ENCODE measurements around the gene NRDC.

The NRDC gene

GRCh38 chr1:51761351-51761750, 117.2 kb downstream of the NRDC start:
- no peak for DNase-seq (ENCODE audit: low read depth in 2 of 2)

DNA sequence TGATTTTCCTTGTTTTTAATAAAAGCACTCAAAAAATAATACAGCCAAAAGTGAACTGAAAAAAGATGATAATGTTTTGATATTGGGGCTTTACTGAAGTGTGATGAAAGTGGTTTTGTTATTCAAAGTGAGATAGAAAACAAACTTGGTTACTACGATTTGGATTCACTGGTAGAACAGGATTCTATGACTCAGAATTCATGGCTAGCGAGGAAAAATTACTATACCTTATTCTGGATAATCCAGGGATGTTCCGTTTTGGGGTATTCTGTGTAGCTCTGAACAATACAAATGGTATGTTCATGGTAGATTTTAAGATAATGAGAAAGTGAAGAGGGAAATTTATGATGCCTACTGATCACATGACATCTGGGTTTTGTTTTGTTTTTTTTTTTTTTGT, 117.7 kb downstream of the NRDC start:
- no peak for DNase-seq (ENCODE audit: low read depth in 2 of 2)

DNA sequence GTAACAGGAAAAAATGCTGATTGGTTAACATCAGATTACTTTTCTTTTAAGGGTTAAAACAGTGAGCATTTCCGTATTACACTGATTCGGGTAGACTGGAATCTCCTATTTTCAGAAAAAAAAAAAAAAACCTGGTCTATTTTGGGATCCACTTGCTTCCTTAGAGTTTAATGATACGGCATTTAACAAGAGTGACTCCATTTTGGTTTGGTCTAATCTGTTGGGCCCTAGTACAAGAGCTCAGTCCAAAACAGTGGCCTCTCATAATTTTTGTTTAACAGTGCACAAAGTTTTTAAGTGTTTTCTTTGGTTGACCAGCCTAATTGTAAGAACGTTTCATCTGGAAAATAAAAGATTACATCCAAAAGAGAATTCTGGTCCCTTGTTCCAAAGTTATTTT, 120.2 kb downstream of the NRDC start:
- no peak for DNase-seq (ENCODE audit: low read depth in 2 of 2)

GRCh38 chr1:51756290-51756689, 122.2 kb downstream of the NRDC start:
- no peak for DNase-seq (ENCODE audit: low read depth in 2 of 2)

- no peak for DNase-seq (ENCODE audit: low read depth in 2 of 2)
These were observed 123.1 kb downstream of the NRDC start for GRCh38 chr1:51755437-51755836.

DNA sequence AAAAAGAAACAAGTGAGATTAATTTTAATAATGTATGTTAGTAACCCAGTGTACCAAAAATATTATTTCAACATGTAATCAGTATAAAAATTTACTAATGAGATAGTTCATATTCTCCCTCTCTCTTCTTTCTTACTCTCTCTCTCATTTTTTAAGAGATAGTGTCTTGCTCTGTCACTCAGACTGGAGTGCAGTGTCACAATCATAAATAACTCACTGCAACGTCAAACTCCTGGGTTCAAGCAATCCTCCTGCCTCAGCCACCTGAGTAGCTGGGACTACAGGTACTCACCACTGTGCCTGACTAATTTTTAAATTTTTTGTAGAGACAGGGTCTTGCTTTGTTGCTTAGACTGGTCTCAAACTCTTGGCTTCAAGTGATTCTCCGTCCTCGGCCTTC, 123.9 kb downstream of the NRDC start:
- DNase-seq (ENCODE audit: low read depth in 2 of 2): no peak

- DNase-seq (ENCODE audit: low read depth in 2 of 2): no peak
These were observed 124.6 kb downstream of the NRDC start for GRCh38 chr1:51753969-51754368.

DNA sequence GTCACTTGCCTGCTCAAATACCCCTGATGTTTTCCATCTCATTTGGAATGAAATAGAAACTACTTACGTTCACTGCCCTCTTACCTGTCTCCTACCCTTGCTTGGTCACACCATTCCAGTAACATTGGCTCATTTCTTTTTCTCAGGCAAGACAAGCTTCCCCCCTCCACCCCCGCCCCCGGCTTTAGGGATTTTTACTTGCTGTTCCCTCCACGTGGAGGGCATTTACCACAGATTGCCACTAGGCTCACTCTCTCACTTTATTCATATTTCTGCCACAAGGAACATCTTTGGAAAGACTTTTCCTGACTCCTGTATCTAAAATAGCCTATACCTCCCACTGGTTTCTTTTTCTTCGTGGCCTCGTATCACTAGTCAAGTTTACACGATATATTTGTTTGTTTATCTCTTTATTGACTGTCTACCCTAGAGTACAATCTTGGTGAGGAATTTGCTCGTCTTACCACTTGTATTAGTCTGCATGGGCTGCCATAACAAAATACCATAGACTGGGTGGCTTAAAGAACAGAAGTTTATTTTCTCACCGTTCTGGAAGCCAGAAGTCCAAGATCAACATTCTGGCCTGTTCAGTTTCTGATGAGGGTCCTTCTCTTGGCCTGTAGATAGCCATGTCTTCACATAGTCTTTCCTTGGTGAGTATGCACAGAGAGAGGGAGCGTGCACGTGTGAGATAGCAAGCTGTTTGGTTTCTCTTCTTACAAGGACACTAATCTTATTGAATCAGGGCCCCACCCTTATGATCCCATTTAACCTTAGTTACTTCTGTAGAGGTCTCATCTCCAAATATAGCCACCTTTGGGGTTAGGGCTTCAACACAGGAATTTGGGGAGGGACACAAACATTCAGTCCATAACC, 126.2 kb downstream of the NRDC start:
- DNase-seq (ENCODE audit: low read depth in 2 of 2): no peak

GRCh38 chr1:51750729-51751128, 127.8 kb downstream of the NRDC start:
- DNase-seq (ENCODE audit: low read depth in 2 of 2): no peak

DNA sequence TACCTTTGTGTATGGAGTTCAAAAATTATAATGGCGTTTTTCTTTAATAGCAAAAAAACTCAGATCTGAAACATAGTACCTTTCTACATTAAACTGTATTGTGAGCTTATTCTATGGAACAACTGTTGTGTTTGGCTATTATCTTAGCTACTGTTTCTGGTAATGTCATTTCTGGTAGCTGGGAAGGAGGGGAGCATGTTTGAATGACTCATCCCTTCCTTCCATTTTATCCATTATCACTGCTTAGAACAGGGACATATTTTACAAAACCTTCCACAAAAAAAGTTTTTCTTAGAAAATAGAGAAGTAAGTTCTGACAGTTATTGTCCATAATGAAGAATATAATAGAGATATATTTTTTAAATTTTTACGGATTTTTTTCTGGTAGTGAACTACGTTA, 128.3 kb downstream of the NRDC start:
- no peak for DNase-seq (ENCODE audit: low read depth in 2 of 2)

- no peak for DNase-seq (ENCODE audit: low read depth in 2 of 2)
These were observed 129.4 kb downstream of the NRDC start for GRCh38 chr1:51749151-51749550.

DNA sequence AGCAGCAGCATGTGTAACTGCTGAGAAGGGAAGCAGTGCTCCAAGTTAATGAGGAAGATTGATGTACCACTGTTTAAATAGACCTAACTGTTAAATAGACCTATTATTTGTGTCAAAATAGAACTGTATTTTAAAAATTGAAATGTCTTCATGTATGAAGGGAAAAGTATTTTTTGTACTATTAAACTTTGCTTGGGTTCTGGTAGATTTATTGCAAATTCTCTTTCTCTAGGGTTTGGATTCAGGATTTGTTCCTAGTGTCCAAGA, 133.3 kb downstream of the NRDC start:
- DNase-seq (ENCODE audit: low read depth in 2 of 2): no peak

- DNase-seq (ENCODE audit: low read depth in 2 of 2): no peak
These were observed 133.8 kb downstream of the NRDC start for GRCh38 chr1:51744506-51745303.

DNA sequence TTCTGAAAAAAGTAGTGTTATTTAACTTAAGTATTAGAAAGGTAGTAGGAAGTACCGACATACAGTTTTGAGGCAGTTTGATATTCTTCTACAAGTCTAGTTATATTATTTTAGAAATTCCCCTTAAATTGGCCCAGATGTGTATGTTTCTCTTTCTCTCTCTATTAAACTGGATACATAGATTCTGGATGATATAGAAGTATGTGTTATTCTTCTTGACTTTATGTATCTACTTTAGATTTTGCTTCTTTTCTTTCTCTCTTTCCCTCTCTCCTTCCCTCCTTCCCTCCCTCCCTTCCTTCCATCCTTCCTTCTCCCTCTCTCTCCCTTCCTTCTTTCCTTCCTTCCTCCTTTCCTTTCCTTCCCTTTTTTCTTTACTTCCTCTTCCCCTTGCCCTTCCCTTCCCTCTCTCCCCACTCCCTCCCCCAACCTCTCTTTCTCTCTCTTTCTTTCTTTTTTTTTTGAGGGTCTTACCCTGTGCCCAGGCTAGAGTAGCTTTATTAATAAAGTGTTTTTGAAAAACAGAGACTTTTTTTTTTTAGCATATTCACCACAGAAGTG, 137.3 kb downstream of the NRDC start:
- DNase-seq (ENCODE audit: low read depth in 2 of 2): no peak

GRCh38 chr1:51740652-51741051, 137.9 kb downstream of the NRDC start:
- no peak for DNase-seq (ENCODE audit: low read depth in 2 of 2)
